Measurements from ENCODE around the gene LCT.
"Not testable (repeated sequence)": the region's sequence is repeated elsewhere in the genome, so short reads cannot be mapped to it uniquely, and the experiment has no call there.

LCT gene

DNA sequence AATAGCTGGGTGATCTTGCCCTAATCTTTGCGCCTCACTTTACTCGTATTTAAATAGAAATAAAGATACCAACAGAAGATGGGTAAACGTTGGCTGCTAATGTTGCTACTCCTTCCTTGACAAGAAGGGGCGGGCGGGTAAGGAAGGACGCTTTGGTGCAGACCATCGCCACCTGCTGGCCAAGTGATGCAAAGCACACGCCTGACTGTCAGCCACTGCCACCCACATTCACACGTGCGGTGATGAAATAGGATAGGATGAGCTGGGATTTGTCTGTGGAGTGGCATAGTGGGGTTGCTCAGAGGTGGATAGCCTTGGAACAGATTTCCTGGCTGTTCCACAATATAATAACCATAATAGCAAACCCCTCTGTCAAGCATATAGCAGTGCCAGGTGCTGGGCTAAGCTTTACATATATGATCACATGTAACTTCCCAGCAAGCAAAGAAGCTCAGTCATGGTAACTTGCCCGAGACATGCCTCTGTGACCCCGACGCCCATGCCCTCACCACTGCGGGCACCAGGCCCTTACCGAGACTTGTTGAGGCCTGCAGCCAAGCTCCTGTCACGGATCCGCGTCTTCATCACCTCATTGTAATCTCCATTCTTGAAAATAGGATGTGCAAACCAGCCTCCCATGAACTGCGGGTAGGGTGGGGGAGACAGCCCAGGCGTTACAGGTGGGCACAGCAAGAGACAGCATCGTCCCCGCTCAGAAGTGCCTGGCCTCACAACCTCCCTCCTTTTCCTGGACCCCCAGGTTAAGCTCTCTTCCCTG, 39.3 kb downstream of the LCT start:
- H3K9me3 ChIP-seq (ENCODE audit: insufficient read depth, low read length): peaks cover 23% of the 10 kb centered on the region; the same call in 1 of the 2 replicates
- no peak overlapping the region for H3K4me2 ChIP-seq (ENCODE audit: low read depth, low read length, poor library complexity, severe bottlenecking)
- no peak for TF ChIP-seq EZH2phosphoT487 (conservative IDR thresholded peaks at IDR 0.05; ENCODE audit: low read length)
- TF ChIP-seq, protein P1, sequence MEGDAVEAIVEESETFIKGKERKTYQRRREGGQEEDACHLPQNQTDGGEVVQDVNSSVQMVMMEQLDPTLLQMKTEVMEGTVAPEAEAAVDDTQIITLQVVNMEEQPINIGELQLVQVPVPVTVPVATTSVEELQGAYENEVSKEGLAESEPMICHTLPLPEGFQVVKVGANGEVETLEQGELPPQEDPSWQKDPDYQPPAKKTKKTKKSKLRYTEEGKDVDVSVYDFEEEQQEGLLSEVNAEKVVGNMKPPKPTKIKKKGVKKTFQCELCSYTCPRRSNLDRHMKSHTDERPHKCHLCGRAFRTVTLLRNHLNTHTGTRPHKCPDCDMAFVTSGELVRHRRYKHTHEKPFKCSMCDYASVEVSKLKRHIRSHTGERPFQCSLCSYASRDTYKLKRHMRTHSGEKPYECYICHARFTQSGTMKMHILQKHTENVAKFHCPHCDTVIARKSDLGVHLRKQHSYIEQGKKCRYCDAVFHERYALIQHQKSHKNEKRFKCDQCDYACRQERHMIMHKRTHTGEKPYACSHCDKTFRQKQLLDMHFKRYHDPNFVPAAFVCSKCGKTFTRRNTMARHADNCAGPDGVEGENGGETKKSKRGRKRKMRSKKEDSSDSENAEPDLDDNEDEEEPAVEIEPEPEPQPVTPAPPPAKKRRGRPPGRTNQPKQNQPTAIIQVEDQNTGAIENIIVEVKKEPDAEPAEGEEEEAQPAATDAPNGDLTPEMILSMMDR (IDR thresholded peaks at IDR 0.05; ENCODE audit: insufficient read depth, low read length, poor library complexity, severe bottlenecking): peak; percentile 93
- H2AFZ ChIP-seq (ENCODE audit: low read depth, low read length, severe bottlenecking): peak overlapping the region; percentile 95
- H3K9me2 ChIP-seq (replicated peaks; ENCODE audit: insufficient read depth, low read length): no peaks in the 10 kb centered on the region
- no peak overlapping the region for H3K4me3 ChIP-seq (ENCODE audit: insufficient read depth, low read length, poor library complexity, severe bottlenecking)
- H3F3A ChIP-seq (ENCODE audit: insufficient read depth): peaks cover 5% of the 10 kb centered on the region; the same call in 1 of the 2 replicates
- no peaks in the 10 kb centered on the region for H4K20me1 ChIP-seq (ENCODE audit: low read depth, low read length)
- no peak overlapping the region for H3K27ac ChIP-seq (ENCODE audit: low read depth, low read length)
- no peaks in the 10 kb centered on the region for H3K27me3 ChIP-seq (ENCODE audit: low read length)
- H3K36me3 ChIP-seq (ENCODE audit: low read length): no peaks in the 10 kb centered on the region
- H3K79me2 ChIP-seq (ENCODE audit: insufficient read depth, low read length): peaks cover 9% of the 10 kb centered on the region
- no peak overlapping the region for H3K9ac ChIP-seq (ENCODE audit: low read length)

DNA sequence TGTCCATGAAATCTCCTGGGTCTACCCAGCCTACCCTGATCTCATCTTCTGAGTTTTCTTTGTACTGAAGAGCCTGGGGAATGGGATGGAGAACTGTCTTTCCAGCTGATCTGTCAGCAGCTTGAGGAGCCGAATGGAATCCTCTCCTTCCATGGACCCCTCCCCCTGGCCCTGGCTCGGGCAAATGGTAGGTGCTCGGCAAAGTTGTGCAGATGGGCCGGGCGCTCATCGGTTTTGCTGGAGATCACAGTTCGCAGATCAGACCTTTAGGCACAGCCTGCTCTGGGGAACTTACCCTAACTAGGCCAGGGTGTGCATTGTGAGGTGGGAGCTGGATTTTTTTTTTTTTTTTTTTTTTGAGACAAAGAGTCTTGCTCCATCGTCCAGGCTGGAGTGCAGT, 40.4 kb downstream of the LCT start:
- Histone ChIP-seq H3K79me2 (ENCODE audit: insufficient read depth, low read length) (peaks cover 9% of the 10 kb centered on the region), H3K27ac (ENCODE audit: low read depth, low read length) (no peak overlapping the region), H3F3A (ENCODE audit: insufficient read depth) (peaks cover 5% of the 10 kb centered on the region; the same call in 1 of the 2 replicates), H3K4me2 (ENCODE audit: low read depth, low read length, poor library complexity, severe bottlenecking) (no peak overlapping the region), H3K9me2 (replicated peaks; ENCODE audit: insufficient read depth, low read length) (no peaks in the 10 kb centered on the region), H3K4me3 (ENCODE audit: insufficient read depth, low read length, poor library complexity, severe bottlenecking) (no peak overlapping the region), H3K9me3 (ENCODE audit: insufficient read depth, low read length) (peaks cover 19% of the 10 kb centered on the region; the same call in 1 of the 2 replicates), H2AFZ (ENCODE audit: low read depth, low read length, severe bottlenecking) (no peak overlapping the region), H3K27me3 (ENCODE audit: low read length) (no peaks in the 10 kb centered on the region), H3K9ac (ENCODE audit: low read length) (no peak overlapping the region), H4K20me1 (ENCODE audit: low read depth, low read length) (no peaks in the 10 kb centered on the region), H3K36me3 (ENCODE audit: low read length) (no peaks in the 10 kb centered on the region)
- no peak for TF ChIP-seq EZH2phosphoT487 (conservative IDR thresholded peaks at IDR 0.05; ENCODE audit: low read length)
- TF ChIP-seq, protein P1 (IDR thresholded peaks at IDR 0.05; ENCODE audit: insufficient read depth, low read length, poor library complexity, severe bottlenecking): no peak

DNA sequence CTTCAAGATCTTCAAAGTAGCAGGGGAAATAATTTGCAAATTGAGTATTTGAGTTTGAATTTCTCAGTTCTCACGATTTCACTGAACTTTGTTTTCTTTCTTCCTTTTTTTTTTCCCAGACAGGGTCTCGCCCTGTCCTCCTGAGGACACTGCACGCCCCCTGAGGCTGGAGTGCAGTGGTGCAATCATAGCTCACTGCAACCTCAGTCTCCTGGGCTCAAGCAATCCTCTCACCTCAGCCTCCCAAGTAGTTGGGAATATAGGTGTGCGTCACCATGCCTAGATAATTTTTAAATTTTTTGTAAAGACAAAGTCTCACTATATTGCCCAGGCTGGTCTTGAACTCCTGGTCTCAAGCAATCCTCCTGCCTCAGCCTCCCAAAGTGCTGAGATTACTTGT, 41.3 kb downstream of the LCT start:
- not testable (repeated sequence) for H3K79me2 ChIP-seq (ENCODE audit: insufficient read depth, low read length); H4K20me1 ChIP-seq (ENCODE audit: low read depth, low read length); H3K4me2 ChIP-seq (ENCODE audit: low read depth, low read length, poor library complexity, severe bottlenecking); H3K9ac ChIP-seq (ENCODE audit: low read length); H3K27me3 ChIP-seq (ENCODE audit: low read length); H3K4me3 ChIP-seq (ENCODE audit: insufficient read depth, low read length, poor library complexity, severe bottlenecking); H3K9me2 ChIP-seq (replicated peaks; ENCODE audit: insufficient read depth, low read length); H3F3A ChIP-seq (ENCODE audit: insufficient read depth); H3K36me3 ChIP-seq (ENCODE audit: low read length); H3K27ac ChIP-seq (ENCODE audit: low read depth, low read length); H2AFZ ChIP-seq (ENCODE audit: low read depth, low read length, severe bottlenecking)
- H3K9me3 ChIP-seq (ENCODE audit: insufficient read depth, low read length): peaks cover 12% of the 10 kb centered on the region; the same call in 1 of the 2 replicates

Measured in SU-DHL-6 (cell line).